ENCODE results near the gene CHCHD6.

CHCHD6 gene

DNA sequence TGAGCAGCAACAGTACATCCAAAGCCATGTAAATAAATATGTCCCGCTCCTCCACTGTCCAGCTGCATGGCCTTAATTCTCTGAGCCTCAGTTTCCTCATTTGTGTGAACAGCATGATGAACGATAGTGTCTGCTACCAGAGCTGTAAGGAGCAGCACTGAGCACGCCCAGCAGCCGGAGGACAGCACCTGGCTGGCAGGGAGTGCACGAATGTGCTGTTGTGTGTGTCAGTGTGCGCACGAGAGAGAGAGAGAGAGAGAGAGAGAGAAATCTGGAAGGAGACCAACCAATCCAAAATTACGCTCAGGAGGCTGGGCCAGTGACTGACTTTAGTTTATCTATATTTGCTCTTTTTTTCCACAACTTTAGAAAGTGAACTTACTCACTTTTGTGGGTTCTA is 252.3 kb downstream of the CHCHD6 start:
- H3K4me1 ChIP-seq (ENCODE audit: low read length) = peaks cover 79% of the 10 kb centered on the region
- peaks cover 7% of the 10 kb centered on the region for H3K36me3 ChIP-seq (replicated peaks; ENCODE audit: low read depth, low read length)
- H4K20me1 ChIP-seq (ENCODE audit: insufficient read depth, low read length) = 0 out of 2 replicates have a peak, but pooled peaks cover 3% of the 10 kb centered on the region
- no peak overlapping the region for H3K4me3 ChIP-seq (ENCODE audit: low read length)
- no peaks in the 10 kb centered on the region for H3K79me2 ChIP-seq (ENCODE audit: low read length)
- peaks cover 10% of the 10 kb centered on the region; the same call in 1 of the 2 replicates for H3K27me3 ChIP-seq (ENCODE audit: low read depth, low read length)
- no peak overlapping the region for H2AFZ ChIP-seq (ENCODE audit: low read depth, low read length)
- peak overlapping the region; percentile 82 for H3K4me2 ChIP-seq (ENCODE audit: low read length)
- no peak overlapping the region for H3K9ac ChIP-seq (ENCODE audit: low read length)
- TF ChIP-seq, protein P1, sequence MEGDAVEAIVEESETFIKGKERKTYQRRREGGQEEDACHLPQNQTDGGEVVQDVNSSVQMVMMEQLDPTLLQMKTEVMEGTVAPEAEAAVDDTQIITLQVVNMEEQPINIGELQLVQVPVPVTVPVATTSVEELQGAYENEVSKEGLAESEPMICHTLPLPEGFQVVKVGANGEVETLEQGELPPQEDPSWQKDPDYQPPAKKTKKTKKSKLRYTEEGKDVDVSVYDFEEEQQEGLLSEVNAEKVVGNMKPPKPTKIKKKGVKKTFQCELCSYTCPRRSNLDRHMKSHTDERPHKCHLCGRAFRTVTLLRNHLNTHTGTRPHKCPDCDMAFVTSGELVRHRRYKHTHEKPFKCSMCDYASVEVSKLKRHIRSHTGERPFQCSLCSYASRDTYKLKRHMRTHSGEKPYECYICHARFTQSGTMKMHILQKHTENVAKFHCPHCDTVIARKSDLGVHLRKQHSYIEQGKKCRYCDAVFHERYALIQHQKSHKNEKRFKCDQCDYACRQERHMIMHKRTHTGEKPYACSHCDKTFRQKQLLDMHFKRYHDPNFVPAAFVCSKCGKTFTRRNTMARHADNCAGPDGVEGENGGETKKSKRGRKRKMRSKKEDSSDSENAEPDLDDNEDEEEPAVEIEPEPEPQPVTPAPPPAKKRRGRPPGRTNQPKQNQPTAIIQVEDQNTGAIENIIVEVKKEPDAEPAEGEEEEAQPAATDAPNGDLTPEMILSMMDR (IDR thresholded peaks at IDR 0.05; ENCODE audit: low read depth, low read length) = no peak
- TF ChIP-seq EZH2phosphoT487 (IDR thresholded peaks at IDR 0.05; ENCODE audit: low read depth) = no peak
- no peaks in the 10 kb centered on the region for H3K9me3 ChIP-seq (ENCODE audit: insufficient read depth, low read length)
- H3K27ac ChIP-seq (ENCODE audit: low read length) = no peak overlapping the region

DNA sequence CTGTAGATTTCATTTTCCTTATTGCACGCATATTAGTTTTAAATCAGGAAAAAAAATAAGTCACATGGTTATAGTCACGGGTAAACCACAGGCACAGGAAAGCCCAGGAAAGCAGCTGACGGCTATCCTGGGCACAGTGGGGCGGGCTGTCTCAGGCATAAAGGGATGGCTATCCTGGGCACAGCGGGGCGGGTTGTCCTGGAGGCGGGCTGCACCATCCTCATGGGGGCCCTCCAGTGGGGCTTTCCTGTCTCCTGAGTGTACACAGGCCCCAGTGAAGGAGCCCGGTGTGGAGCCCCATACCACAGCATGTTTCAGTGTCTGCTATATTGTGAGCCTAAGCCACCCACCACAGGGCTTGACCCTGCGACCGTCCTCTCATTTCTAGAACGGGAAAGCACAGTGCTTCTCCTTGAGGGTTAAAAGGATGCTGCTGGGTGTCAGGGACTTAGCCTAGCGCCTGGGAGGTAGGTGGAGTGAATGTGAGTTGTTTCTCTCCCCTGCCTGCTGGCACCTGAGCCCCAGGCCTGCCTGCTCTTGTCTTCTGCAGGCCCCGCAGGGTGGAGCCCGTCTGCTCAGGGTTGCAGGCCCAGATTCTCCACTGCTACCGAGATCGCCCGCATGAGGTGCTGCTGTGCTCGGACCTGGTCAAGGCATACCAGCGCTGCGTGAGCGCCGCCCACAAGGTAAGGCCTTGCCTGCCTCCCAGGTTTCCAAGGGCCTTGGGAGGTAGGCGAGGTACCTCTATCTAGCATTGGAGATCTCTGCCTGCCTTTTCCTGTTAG is 253.0 kb downstream of the CHCHD6 start:
- Histone ChIP-seq H3K9me3 (ENCODE audit: insufficient read depth, low read length) (no peaks in the 10 kb centered on the region), H3K4me1 (ENCODE audit: low read length) (peaks cover 80% of the 10 kb centered on the region), H2AFZ (ENCODE audit: low read depth, low read length) (no peak overlapping the region), H3K9ac (ENCODE audit: low read length) (no peak overlapping the region), H3K27me3 (ENCODE audit: low read depth, low read length) (peaks cover 10% of the 10 kb centered on the region; the same call in 1 of the 2 replicates), H3K27ac (ENCODE audit: low read length) (no peak overlapping the region), H3K79me2 (ENCODE audit: low read length) (no peaks in the 10 kb centered on the region), H3K4me3 (ENCODE audit: low read length) (no peak overlapping the region), H3K36me3 (replicated peaks; ENCODE audit: low read depth, low read length) (peaks cover 7% of the 10 kb centered on the region), H4K20me1 (ENCODE audit: insufficient read depth, low read length) (0 out of 2 replicates have a peak, but pooled peaks cover 3% of the 10 kb centered on the region), H3K4me2 (ENCODE audit: low read length) (peak overlapping the region; percentile 82)
- TF ChIP-seq, protein P1 (IDR thresholded peaks at IDR 0.05; ENCODE audit: low read depth, low read length) = no peak
- no peak for TF ChIP-seq EZH2phosphoT487 (IDR thresholded peaks at IDR 0.05; ENCODE audit: low read depth)

DNA sequence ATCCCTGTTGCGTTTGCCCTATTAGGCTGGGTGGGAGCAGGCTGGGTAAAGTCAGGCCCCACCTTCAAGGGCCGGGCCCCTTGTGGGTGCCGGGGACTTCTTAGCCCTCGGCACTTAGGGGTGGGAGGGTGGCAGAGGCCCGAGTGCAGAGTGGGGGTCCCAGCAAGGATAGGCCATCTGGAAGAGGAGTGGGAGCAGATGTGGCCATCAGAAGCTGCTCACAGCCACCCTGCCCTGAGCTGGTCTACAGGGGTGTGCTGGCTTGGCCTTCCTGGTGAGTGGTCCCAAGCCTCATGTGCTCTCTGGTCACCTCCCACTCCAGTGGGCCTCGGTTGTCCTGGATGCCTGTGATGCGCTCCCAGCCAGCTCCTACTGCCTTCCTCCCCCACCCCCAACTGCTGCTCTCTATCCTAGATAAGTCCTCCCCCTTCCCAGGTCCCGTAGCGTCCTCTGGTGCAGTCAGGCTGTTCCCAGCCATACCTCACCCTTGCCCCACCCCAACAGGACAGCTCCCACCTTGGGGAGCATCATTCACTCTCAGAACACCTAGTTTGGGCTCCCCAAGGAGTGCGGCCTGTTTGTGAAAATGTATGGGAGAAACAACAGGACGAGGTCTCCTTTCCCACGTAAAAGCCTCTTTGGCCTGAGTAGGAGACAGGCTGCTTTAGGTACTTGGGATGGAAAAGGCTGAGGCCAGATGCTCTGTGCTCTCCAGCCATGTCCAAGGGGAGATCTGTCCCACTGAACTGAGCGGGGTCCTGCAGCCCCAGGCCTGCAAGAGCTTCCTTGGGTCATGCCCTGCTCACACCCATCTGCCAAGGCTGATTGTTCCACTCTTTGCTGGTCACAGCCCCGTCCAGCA is 254.0 kb downstream of the CHCHD6 start:
- Histone ChIP-seq H3K9me3 (ENCODE audit: insufficient read depth, low read length) (no peaks in the 10 kb centered on the region), H3K4me2 (ENCODE audit: low read length) (no peak overlapping the region), H3K4me3 (ENCODE audit: low read length) (no peak overlapping the region), H3K27me3 (ENCODE audit: low read depth, low read length) (peaks cover 10% of the 10 kb centered on the region; the same call in 1 of the 2 replicates), H2AFZ (ENCODE audit: low read depth, low read length) (no peak overlapping the region), H3K36me3 (replicated peaks; ENCODE audit: low read depth, low read length) (peaks cover 7% of the 10 kb centered on the region), H3K27ac (ENCODE audit: low read length) (no peak overlapping the region), H4K20me1 (ENCODE audit: insufficient read depth, low read length) (0 out of 2 replicates have a peak, but pooled peaks cover 3% of the 10 kb centered on the region), H3K79me2 (ENCODE audit: low read length) (no peaks in the 10 kb centered on the region), H3K9ac (ENCODE audit: low read length) (no peak overlapping the region), H3K4me1 (ENCODE audit: low read length) (peaks cover 71% of the 10 kb centered on the region)
- no peak for TF ChIP-seq EZH2phosphoT487 (IDR thresholded peaks at IDR 0.05; ENCODE audit: low read depth)
- TF ChIP-seq, protein P1 (IDR thresholded peaks at IDR 0.05; ENCODE audit: low read depth, low read length) = no peak

DNA sequence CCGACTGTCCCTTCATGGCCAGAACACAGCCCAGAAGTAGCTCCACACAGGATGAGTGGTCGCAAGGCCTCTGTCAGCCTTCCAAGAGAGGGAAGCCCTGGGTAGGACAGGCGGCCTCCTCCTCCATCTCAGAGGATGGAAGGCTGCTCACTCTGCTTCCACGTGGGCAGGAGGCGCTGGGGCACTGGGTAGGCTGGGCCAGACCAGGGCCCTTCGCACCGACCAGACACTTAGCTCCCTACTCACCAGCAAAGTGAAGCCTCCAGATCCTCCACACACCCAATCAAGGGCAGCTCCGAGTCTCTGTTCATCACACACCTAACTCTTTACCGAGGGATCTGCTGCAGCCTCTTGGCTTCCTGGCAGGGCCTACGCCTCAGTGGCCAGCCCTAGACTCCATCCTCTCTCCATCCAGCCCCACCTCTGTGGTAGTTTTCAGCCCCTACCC is 254.6 kb downstream of the CHCHD6 start:
- Histone ChIP-seq H3K9me3 (ENCODE audit: insufficient read depth, low read length) (no peaks in the 10 kb centered on the region), H3K36me3 (replicated peaks; ENCODE audit: low read depth, low read length) (peaks cover under 1% of the 10 kb centered on the region), H3K9ac (ENCODE audit: low read length) (no peak overlapping the region), H4K20me1 (ENCODE audit: insufficient read depth, low read length) (0 out of 2 replicates have a peak, but pooled peaks cover 3% of the 10 kb centered on the region), H3K27ac (ENCODE audit: low read length) (no peak overlapping the region), H2AFZ (ENCODE audit: low read depth, low read length) (no peak overlapping the region), H3K4me2 (ENCODE audit: low read length) (no peak overlapping the region), H3K79me2 (ENCODE audit: low read length) (no peaks in the 10 kb centered on the region), H3K27me3 (ENCODE audit: low read depth, low read length) (peaks cover 10% of the 10 kb centered on the region; the same call in 1 of the 2 replicates), H3K4me3 (ENCODE audit: low read length) (no peak overlapping the region), H3K4me1 (ENCODE audit: low read length) (peaks cover 65% of the 10 kb centered on the region)
- TF ChIP-seq, protein P1 (IDR thresholded peaks at IDR 0.05; ENCODE audit: low read depth, low read length) = no peak
- TF ChIP-seq EZH2phosphoT487 (IDR thresholded peaks at IDR 0.05; ENCODE audit: low read depth) = no peak
